ENCODE results near the gene ZNF460.

The ZNF460 gene

DNA sequence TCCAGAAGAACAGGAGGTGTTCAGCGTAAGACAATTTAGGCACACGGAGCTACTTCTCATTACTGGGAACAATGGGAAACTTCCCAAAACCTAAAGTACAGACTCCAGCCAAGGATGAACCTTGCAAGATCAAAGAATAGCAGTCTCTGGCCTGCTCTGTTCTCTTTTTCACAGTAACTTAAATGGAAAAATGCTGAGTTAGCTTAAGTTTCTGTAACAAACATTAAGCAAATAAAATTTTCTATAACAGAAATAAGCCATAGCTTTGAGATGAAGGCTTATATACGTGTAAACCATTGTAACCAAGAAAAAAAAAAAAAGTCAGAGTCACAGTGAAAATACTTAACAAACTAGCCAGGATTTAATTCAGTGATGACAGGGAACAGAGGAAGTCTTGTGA, 18.2 kb upstream of the ZNF460 start:
- TF ChIP-seq, protein P1, sequence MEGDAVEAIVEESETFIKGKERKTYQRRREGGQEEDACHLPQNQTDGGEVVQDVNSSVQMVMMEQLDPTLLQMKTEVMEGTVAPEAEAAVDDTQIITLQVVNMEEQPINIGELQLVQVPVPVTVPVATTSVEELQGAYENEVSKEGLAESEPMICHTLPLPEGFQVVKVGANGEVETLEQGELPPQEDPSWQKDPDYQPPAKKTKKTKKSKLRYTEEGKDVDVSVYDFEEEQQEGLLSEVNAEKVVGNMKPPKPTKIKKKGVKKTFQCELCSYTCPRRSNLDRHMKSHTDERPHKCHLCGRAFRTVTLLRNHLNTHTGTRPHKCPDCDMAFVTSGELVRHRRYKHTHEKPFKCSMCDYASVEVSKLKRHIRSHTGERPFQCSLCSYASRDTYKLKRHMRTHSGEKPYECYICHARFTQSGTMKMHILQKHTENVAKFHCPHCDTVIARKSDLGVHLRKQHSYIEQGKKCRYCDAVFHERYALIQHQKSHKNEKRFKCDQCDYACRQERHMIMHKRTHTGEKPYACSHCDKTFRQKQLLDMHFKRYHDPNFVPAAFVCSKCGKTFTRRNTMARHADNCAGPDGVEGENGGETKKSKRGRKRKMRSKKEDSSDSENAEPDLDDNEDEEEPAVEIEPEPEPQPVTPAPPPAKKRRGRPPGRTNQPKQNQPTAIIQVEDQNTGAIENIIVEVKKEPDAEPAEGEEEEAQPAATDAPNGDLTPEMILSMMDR (IDR thresholded peaks at IDR 0.05; ENCODE audit: poor library complexity, severe bottlenecking), result no peak

DNA sequence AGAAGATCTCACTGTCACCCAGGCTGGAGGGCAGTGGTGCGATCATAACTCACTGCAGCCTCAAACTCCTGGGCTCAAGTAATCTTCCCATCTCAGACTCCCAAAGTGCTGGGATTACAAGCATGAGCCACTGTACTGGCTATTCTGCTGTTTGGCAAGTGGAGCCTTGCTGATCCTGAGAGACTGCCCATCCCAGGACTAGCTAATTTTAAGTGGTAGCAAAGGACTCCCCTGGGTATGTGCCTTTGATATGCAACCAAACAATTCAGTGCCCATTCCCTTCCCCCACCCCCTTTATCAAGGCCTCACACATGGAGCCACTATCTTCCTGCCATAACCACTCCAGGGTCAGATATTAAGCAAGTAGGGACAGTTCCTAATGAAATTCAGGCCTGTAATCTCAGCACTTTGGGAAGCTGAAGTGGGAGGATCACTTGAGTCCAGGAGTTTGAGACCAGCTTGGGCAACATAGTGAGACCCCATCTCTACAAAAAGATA, 17.0 kb upstream of the ZNF460 start:
- TF ChIP-seq, protein P1 (IDR thresholded peaks at IDR 0.05; ENCODE audit: poor library complexity, severe bottlenecking), result no peak
- Histone ChIP-seq H3K4me1 (ENCODE audit: insufficient read depth, poor library complexity, severe bottlenecking) (no peaks in the 10 kb centered on the region), H3K27ac (ENCODE audit: poor library complexity, severe bottlenecking) (no peak overlapping the region), H3K36me3 (ENCODE audit: low read depth) (0 out of 2 replicates have a peak, but pooled peaks cover 4% of the 10 kb centered on the region), H3K4me3 (ENCODE audit: severe bottlenecking) (no peak overlapping the region), H3K9me3 (ENCODE audit: severe bottlenecking) (no peaks in the 10 kb centered on the region), H3K27me3 (ENCODE audit: insufficient read depth, poor library complexity, severe bottlenecking) (no peaks in the 10 kb centered on the region)
- DNase-seq (ENCODE audit: low spot score) (no peak), ATAC-seq (ENCODE audit: low read depth) (no peak)

More for the DNA sequence above, 18.2 kb upstream of the ZNF460 start:
- DNase-seq (ENCODE audit: low spot score), result no peak
- Histone ChIP-seq H3K9me3 (ENCODE audit: severe bottlenecking) (no peaks in the 10 kb centered on the region), H3K27me3 (ENCODE audit: insufficient read depth, poor library complexity, severe bottlenecking) (no peaks in the 10 kb centered on the region), H3K27ac (ENCODE audit: poor library complexity, severe bottlenecking) (no peak overlapping the region), H3K36me3 (ENCODE audit: low read depth) (peaks cover 8% of the 10 kb centered on the region), H3K4me3 (ENCODE audit: severe bottlenecking) (no peak overlapping the region), H3K4me1 (ENCODE audit: insufficient read depth, poor library complexity, severe bottlenecking) (no peaks in the 10 kb centered on the region)
- no peak for ATAC-seq (ENCODE audit: low read depth)

GRCh38 chr19:57267291-57267690, 13.0 kb upstream of the ZNF460 start:
- TF ChIP-seq, protein P1 (IDR thresholded peaks at IDR 0.05; ENCODE audit: poor library complexity, severe bottlenecking), result no peak
- Histone ChIP-seq H3K27me3 (ENCODE audit: insufficient read depth, poor library complexity, severe bottlenecking) (no peaks in the 10 kb centered on the region), H3K4me1 (ENCODE audit: insufficient read depth, poor library complexity, severe bottlenecking) (peaks cover 4% of the 10 kb centered on the region), H3K4me3 (ENCODE audit: severe bottlenecking) (no peak overlapping the region), H3K9me3 (ENCODE audit: severe bottlenecking) (no peaks in the 10 kb centered on the region), H3K36me3 (ENCODE audit: low read depth) (no peaks in the 10 kb centered on the region), H3K27ac (ENCODE audit: poor library complexity, severe bottlenecking) (no peak overlapping the region)
- ATAC-seq (ENCODE audit: low read depth) (no peak), DNase-seq (ENCODE audit: low spot score) (no peak)

- Histone ChIP-seq H3K36me3 (ENCODE audit: low read depth) (no peaks in the 10 kb centered on the region), H3K4me3 (ENCODE audit: severe bottlenecking) (no peak overlapping the region), H3K4me1 (ENCODE audit: insufficient read depth, poor library complexity, severe bottlenecking) (peaks cover 4% of the 10 kb centered on the region), H3K27ac (ENCODE audit: poor library complexity, severe bottlenecking) (peak overlapping the region; percentile 10), H3K27me3 (ENCODE audit: insufficient read depth, poor library complexity, severe bottlenecking) (no peaks in the 10 kb centered on the region), H3K9me3 (ENCODE audit: severe bottlenecking) (no peaks in the 10 kb centered on the region)
- DNase-seq (ENCODE audit: low spot score), result no peak
- TF ChIP-seq, protein P1 (IDR thresholded peaks at IDR 0.05; ENCODE audit: poor library complexity, severe bottlenecking), result no peak
- ATAC-seq (ENCODE audit: low read depth), result peak; percentile 94
Measured at GRCh38 chr19:57269515-57270250, 10.6 kb upstream of the ZNF460 start.

DNA sequence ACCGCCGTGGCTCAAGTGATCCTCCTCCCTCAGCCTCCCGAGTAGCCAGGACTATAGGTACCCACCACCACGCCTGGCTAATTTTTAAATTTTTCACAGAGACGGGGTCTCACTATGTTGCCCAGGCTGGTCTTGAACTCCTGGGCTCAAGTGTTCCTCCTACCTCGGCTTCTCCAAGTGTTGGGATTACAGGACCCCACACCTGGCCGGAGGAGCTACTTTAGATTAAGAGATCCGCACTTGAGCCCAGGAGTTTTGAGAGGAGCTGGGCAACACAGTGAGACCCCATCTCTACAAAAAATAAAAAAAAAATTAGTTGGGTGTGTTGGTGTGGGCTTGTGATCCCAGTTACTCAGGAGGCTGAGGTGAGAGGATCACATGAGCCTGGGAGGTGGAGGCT, 9.0 kb upstream of the ZNF460 start:
- Histone ChIP-seq H3K4me3 (ENCODE audit: severe bottlenecking) (no peak overlapping the region), H3K27me3 (ENCODE audit: insufficient read depth, poor library complexity, severe bottlenecking) (no peaks in the 10 kb centered on the region), H3K4me1 (ENCODE audit: insufficient read depth, poor library complexity, severe bottlenecking) (peaks cover 4% of the 10 kb centered on the region), H3K9me3 (ENCODE audit: severe bottlenecking) (no peaks in the 10 kb centered on the region), H3K27ac (ENCODE audit: poor library complexity, severe bottlenecking) (no peak overlapping the region), H3K36me3 (ENCODE audit: low read depth) (no peaks in the 10 kb centered on the region)
- DNase-seq (ENCODE audit: low spot score), result no peak
- TF ChIP-seq, protein P1 (IDR thresholded peaks at IDR 0.05; ENCODE audit: poor library complexity, severe bottlenecking), result no peak
- no peak for ATAC-seq (ENCODE audit: low read depth)
